HG03571 (cell line): ENCODE measurements around the gene FRAS1.
"Not testable (repeated sequence)": the region's sequence is repeated elsewhere in the genome, so short reads cannot be mapped to it uniquely, and the experiment has no call there.

ENCODE experiments used
- ATAC-seq: cut with Tn5 transposase; IDR thresholded peaks from one replicate; pipeline ENCODE4 v1.9.1; 2021; ENCODE audit not compliant: unreplicated experiment

Gene FRAS1

GRCh38 chr4:78208896-78209295, 151.8 kb downstream of the FRAS1 start:
- not testable (repeated sequence) for ATAC-seq

- no peak for ATAC-seq
Observed at GRCh38 chr4:78210694-78211410, 153.7 kb downstream of the FRAS1 start.

- ATAC-seq = no peak
Observed at GRCh38 chr4:78213218-78213617, 156.1 kb downstream of the FRAS1 start.

- no peak for ATAC-seq
Observed at GRCh38 chr4:78214078-78214477, 157.0 kb downstream of the FRAS1 start.

GRCh38 chr4:78217557-78217956, 160.4 kb downstream of the FRAS1 start:
- ATAC-seq = no peak

GRCh38 chr4:78218260-78218659, 161.1 kb downstream of the FRAS1 start:
- no peak for ATAC-seq

GRCh38 chr4:78219825-78220224, 162.7 kb downstream of the FRAS1 start:
- ATAC-seq = no peak

- no peak for ATAC-seq
Observed at GRCh38 chr4:78220283-78220682, 163.2 kb downstream of the FRAS1 start.

GRCh38 chr4:78222575-78223186, 165.6 kb downstream of the FRAS1 start:
- no peak for ATAC-seq

- no peak for ATAC-seq
Observed at GRCh38 chr4:78225236-78225635, 168.1 kb downstream of the FRAS1 start.

GRCh38 chr4:78226279-78226678, 169.2 kb downstream of the FRAS1 start:
- ATAC-seq = no peak

GRCh38 chr4:78227411-78228057, 170.4 kb downstream of the FRAS1 start:
- no peak for ATAC-seq

GRCh38 chr4:78235800-78236199, 178.7 kb downstream of the FRAS1 start:
- no peak for ATAC-seq

GRCh38 chr4:78237360-78237759, 180.2 kb downstream of the FRAS1 start:
- no peak for ATAC-seq

GRCh38 chr4:78242071-78242470, 184.9 kb downstream of the FRAS1 start:
- ATAC-seq = no peak

GRCh38 chr4:78244705-78245485, 187.8 kb downstream of the FRAS1 start:
- ATAC-seq = no peak

GRCh38 chr4:78247536-78248285, 190.6 kb downstream of the FRAS1 start:
- no peak for ATAC-seq

GRCh38 chr4:78250500-78250899, 193.4 kb downstream of the FRAS1 start:
- no peak for ATAC-seq

- not testable (repeated sequence) for ATAC-seq
Observed at GRCh38 chr4:78252773-78253172, 195.7 kb downstream of the FRAS1 start.

GRCh38 chr4:78254893-78255292, 197.8 kb downstream of the FRAS1 start:
- ATAC-seq = no peak

GRCh38 chr4:78265006-78265405, 207.9 kb downstream of the FRAS1 start:
- ATAC-seq = no peak
